ENCODE measurements around the gene ANGPTL4. TPM values are rescaled to one million over a fixed set of nuclear protein-coding genes. Genes with fewer than 3 reads are reported as not detected.

The ANGPTL4 gene
- total and polyA plus RNA-seq, 2 experiments from 2014 or later = 1.9 to 2.2 TPM

- H3K4me3 Mint-ChIP-seq = no peak overlapping the region; the same call in 2 of the 3 replicates
- peaks cover 11% of the 10 kb centered on the region for H3K36me3 Mint-ChIP-seq (ENCODE audit: low read depth)
- Histone ChIP-seq H3F3A (replicated peaks; ENCODE audit: low read depth) (0 out of 2 replicates have a peak, but pooled peaks cover 3% of the 10 kb centered on the region), H4K20me1 (replicated peaks; ENCODE audit: insufficient read depth) (peaks cover 10% of the 10 kb centered on the region; the same call in 1 of the 2 replicates), H2AFZ (no peak overlapping the region), H3K4me3 (no peak overlapping the region), H3K36me3 (ENCODE audit: insufficient read depth) (no peaks in the 10 kb centered on the region), H3K4me2 (no peak overlapping the region), H3K9me2 (ENCODE audit: insufficient read depth) (no peaks in the 10 kb centered on the region), H3K27ac (ENCODE audit: low read depth) (no peak overlapping the region), H3K27me3 (ENCODE audit: insufficient read depth) (no peaks in the 10 kb centered on the region), H3K79me2 (replicated peaks; ENCODE audit: insufficient read depth) (peaks cover 69% of the 10 kb centered on the region), H3K4me1 (ENCODE audit: insufficient read depth) (peaks cover 4% of the 10 kb centered on the region; the same call in 1 of the 2 replicates)
- H3K27ac Mint-ChIP-seq = no peak overlapping the region; the same call in 1 of the 2 replicates
- no peak for TF ChIP-seq ZNF462 (CRISPR knock-in tag; IDR thresholded peaks at IDR 0.05)
- TF ChIP-seq, protein P1, sequence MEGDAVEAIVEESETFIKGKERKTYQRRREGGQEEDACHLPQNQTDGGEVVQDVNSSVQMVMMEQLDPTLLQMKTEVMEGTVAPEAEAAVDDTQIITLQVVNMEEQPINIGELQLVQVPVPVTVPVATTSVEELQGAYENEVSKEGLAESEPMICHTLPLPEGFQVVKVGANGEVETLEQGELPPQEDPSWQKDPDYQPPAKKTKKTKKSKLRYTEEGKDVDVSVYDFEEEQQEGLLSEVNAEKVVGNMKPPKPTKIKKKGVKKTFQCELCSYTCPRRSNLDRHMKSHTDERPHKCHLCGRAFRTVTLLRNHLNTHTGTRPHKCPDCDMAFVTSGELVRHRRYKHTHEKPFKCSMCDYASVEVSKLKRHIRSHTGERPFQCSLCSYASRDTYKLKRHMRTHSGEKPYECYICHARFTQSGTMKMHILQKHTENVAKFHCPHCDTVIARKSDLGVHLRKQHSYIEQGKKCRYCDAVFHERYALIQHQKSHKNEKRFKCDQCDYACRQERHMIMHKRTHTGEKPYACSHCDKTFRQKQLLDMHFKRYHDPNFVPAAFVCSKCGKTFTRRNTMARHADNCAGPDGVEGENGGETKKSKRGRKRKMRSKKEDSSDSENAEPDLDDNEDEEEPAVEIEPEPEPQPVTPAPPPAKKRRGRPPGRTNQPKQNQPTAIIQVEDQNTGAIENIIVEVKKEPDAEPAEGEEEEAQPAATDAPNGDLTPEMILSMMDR (conservative IDR thresholded peaks at IDR 0.05; ENCODE audit: low read depth in 2 of 2) = peak; percentile 52 to 88
- no peak for TF ChIP-seq POLR2AphosphoS5 (IDR thresholded peaks at IDR 0.05; ENCODE audit: low read depth)
- TF ChIP-seq EZH2 (IDR thresholded peaks at IDR 0.05; ENCODE audit: low read depth, unreplicated experiment) = no peak
- peaks cover 6% of the 10 kb centered on the region for H3K27me3 Mint-ChIP-seq (ENCODE audit: insufficient read depth, low read depth, poor library complexity)
- DNase-seq (ENCODE audit: low spot score) = peak; percentile 86
- no peaks in the 10 kb centered on the region for H3K9me3 Mint-ChIP-seq
- H3K4me1 Mint-ChIP-seq = peaks cover 12% of the 10 kb centered on the region
- ATAC-seq = peak; percentile 88
These were observed 32.7 kb downstream of the ANGPTL4 start for GRCh38 chr19:8396563-8397203.

Data from GM23338 (cell line).